HepG2 (cell line): ENCODE results near the gene KIF22. TPM values are rescaled to one million over a fixed set of nuclear protein-coding genes. Genes with fewer than 3 reads are reported as not detected.

Source experiments
- BCL3 ChIP-seq: sonication (generic); formaldehyde crosslinking; IDR thresholded peaks from 2 replicates; pipeline ENCODE4 v1.5.1; 2020; ENCODE audit warnings: mild to moderate bottlenecking, missing genetic modification reagents, moderate library complexity
- E2F2 ChIP-seq: sonication (generic); formaldehyde crosslinking; IDR thresholded peaks from 2 replicates; pipeline ENCODE4 v1.4.0; 2020; ENCODE audit warnings: missing genetic modification reagents, borderline replicate concordance
- FOSL2 ChIP-seq: sonication (generic); formaldehyde crosslinking; IDR thresholded peaks from 2 replicates; pipeline ENCODE4 v1.4.0; 2020; ENCODE audit warnings: missing genetic modification reagents
- FOXJ3 ChIP-seq: sonication (generic); formaldehyde crosslinking; IDR thresholded peaks from 2 replicates; pipeline ENCODE4 v1.4.0; 2020; ENCODE audit warnings: missing genetic modification reagents, mild to moderate bottlenecking, borderline replicate concordance
- KLF6 ChIP-seq: IDR thresholded peaks from 2 replicates; pipeline ENCODE4 v1.8.0; 2016; ENCODE audit warnings: missing biosample characterization, missing genetic modification reagents
- MAFK ChIP-seq, 2 experiments: IDR thresholded peaks in 1 of 2; conservative IDR thresholded peaks in 1 of 2; 2 replicates each; pipeline ENCODE4 v1.6.1; 2011; ENCODE audit warnings: improper control_type of control experiment in 2 of 2, low read length in 2 of 2
- MATR3 ChIP-seq: sonication (generic); formaldehyde crosslinking; IDR thresholded peaks from 2 replicates; pipeline ENCODE4 v1.4.0; 2020; ENCODE audit warnings: missing genetic modification reagents
- NFIC ChIP-seq: IDR thresholded peaks from 2 replicates; pipeline ENCODE4 v1.6.1; 2012; ENCODE audit warnings: mild to moderate bottlenecking, low read length, inconsistent platforms
- NR0B2 ChIP-seq: sonication (generic); formaldehyde crosslinking; IDR thresholded peaks from 2 replicates; pipeline ENCODE4 v1.4.0; 2020; ENCODE audit warnings: mild to moderate bottlenecking, missing genetic modification reagents
- RELA ChIP-seq: sonication (generic); formaldehyde crosslinking; IDR thresholded peaks from 2 replicates; pipeline ENCODE4 v1.4.0; 2020; ENCODE audit warnings: missing genetic modification reagents
- SALL2 ChIP-seq: sonication (generic); formaldehyde crosslinking; IDR thresholded peaks from 2 replicates; pipeline ENCODE4 v1.8.1; 2023; ENCODE audit warnings: mild to moderate bottlenecking, missing genetic modification reagents, inconsistent platforms
- SMYD3 ChIP-seq: sonication (generic); formaldehyde crosslinking; IDR thresholded peaks from 2 replicates; pipeline ENCODE4 v1.8.1; 2023; ENCODE audit warnings: mild to moderate bottlenecking, missing genetic modification reagents
- ZBTB43 ChIP-seq: sonication (generic); formaldehyde crosslinking; conservative IDR thresholded peaks from 2 replicates; pipeline ENCODE4 v1.4.0; 2020; ENCODE audit warnings: missing genetic modification reagents
- ZFP41 ChIP-seq: sonication (generic); formaldehyde crosslinking; IDR thresholded peaks from 2 replicates; pipeline ENCODE4 v1.4.0; 2020; ENCODE audit warnings: mild to moderate bottlenecking, missing genetic modification reagents, borderline replicate concordance
- ZKSCAN8 ChIP-seq: IDR thresholded peaks from 2 replicates; pipeline ENCODE4 v1.6.1; 2016; ENCODE audit warnings: borderline replicate concordance, missing genetic modification reagents, missing compliant biosample characterization
- ZNF17 ChIP-seq: sonication (generic); formaldehyde crosslinking; IDR thresholded peaks from 2 replicates; pipeline ENCODE4 v1.5.0; 2020; ENCODE audit warnings: mild to moderate bottlenecking, missing genetic modification reagents
- ZNF275 ChIP-seq: sonication (generic); formaldehyde crosslinking; IDR thresholded peaks from 2 replicates; pipeline ENCODE4 v1.8.0; 2022; ENCODE audit warnings: missing genetic modification reagents, mild to moderate bottlenecking, inconsistent platforms, borderline replicate concordance
- ZNF296 ChIP-seq: sonication (generic); formaldehyde crosslinking; conservative IDR thresholded peaks from 2 replicates; pipeline ENCODE4 v1.5.0; 2020; ENCODE audit warnings: mild to moderate bottlenecking, missing genetic modification reagents
- ZNF337 ChIP-seq: sonication (generic); formaldehyde crosslinking; IDR thresholded peaks from 2 replicates; pipeline ENCODE4 v1.5.1; 2020; ENCODE audit warnings: missing genetic modification reagents, low read depth, mild to moderate bottlenecking, borderline replicate concordance
- ZNF770 ChIP-seq: sonication (generic); formaldehyde crosslinking; IDR thresholded peaks from 2 replicates; pipeline ENCODE4 v1.5.0; 2020; ENCODE audit warnings: mild to moderate bottlenecking, missing genetic modification reagents
- ZNF781 ChIP-seq: sonication (generic); formaldehyde crosslinking; IDR thresholded peaks from 2 replicates; pipeline ENCODE4 v1.5.1; 2020; ENCODE audit warnings: borderline replicate concordance, mild to moderate bottlenecking, missing genetic modification reagents; ENCODE audit errors: not compliant biosample characterization
- polyA plus RNA-seq, 8 experiments: library from polyadenylated mRNA; depleted of rRNA in 3 of 8; stranded (reverse) in 7 of 8; unstranded in 1 of 8; fragments of >200 nt; fragmentation: Illumina TruSeq in 4 of 8; extraction: Trizol in 4 of 8; gene quantifications; 2 replicates each; pipeline versions ENCODE4 v1.2.1 to v1.2.3, GENCODE V29; 2011 to 2016; ENCODE audit warnings: low read depth in 4 of 8, missing spikeins in 1 of 8, mixed read lengths in 1 of 8; ENCODE audit not compliant: insufficient read depth in 1 of 8
- total RNA-seq, 5 experiments: library from RNA; depleted of rRNA; stranded (reverse); fragments of >200 nt; fragmentation: Illumina TruSeq; extraction: Trizol; gene quantifications; 2 replicates each; pipeline ENCODE4 v1.2.3, GENCODE V29; 2016; ENCODE audit warnings: low read depth in 1 of 5

The KIF22 gene
- total and polyA plus RNA-seq, 2 of the 13 experiments (the other 11 are each of a cell fraction or from before 2014, with no cell fraction given) = 95.8 to 118 TPM

GRCh38 chr16:29784901-29785500 is 5.5 kb upstream of the KIF22 start (continued):
- TF ChIP-seq ZNF770 (peak; percentile 78; the same call in 1 of the 2 replicates), NFIC (no peak), RELA (CRISPR knock-in tag) (peak; percentile 69; the same call in 1 of the 2 replicates), FOXJ3 (no peak), ZNF781 (no peak), ZNF17 (CRISPR knock-in tag) (no peak), FOSL2 (CRISPR knock-in tag) (peak; percentile 55), MATR3 (CRISPR knock-in tag) (no peak), NR0B2 (CRISPR knock-in tag) (no peak), SMYD3 (CRISPR knock-in tag) (no peak), E2F2 (CRISPR knock-in tag) (no peak), ZNF337 (CRISPR knock-in tag) (no peak), SALL2 (CRISPR knock-in tag) (no peak), ZFP41 (no peak), ZNF296 (no peak), ZNF275 (no peak), KLF6 (peak; percentile 79; the same call in 1 of the 2 replicates), MAFK (conservative IDR thresholded peaks at IDR 0.05 in 1 of 2, IDR thresholded peaks at IDR 0.05 in 1 of 2; ENCODE audit: low read length in 2 of 2) (no peak), BCL3 (peak; percentile 84), ZBTB43 (no peak), ZKSCAN8 (CRISPR knock-in tag) (peak; percentile 60; the same call in 1 of the 2 replicates)
